HCT116 (cell line): ENCODE data around the gene C18orf54. TPM values are rescaled to one million over a fixed set of nuclear protein-coding genes. Genes with fewer than 3 reads are reported as not detected.

Experiments
- ATAC-seq: fragments of 200-7000 bp; cut with Tn5 transposase; 2 replicates; pipeline ENCODE4 v1.9.1; 2020; ENCODE audit warnings: mild to moderate bottlenecking, moderate library complexity
- BruUV-seq: library from RNA; stranded (reverse); fragments of 400-500 nt; replicated peaks from 2 replicates; lab custom pipeline; 2021; lab: Mats Ljungman, UMichigan
- CTCF ChIA-PET: fragments of 300-600 bp; sonication (Branson Sonifier 250); formaldehyde crosslinking; loops from one replicate; lab custom pipeline; 2021; ENCODE audit warnings: antibody characterized with exemption; lab: Charles Lee
- POLR2A ChIA-PET: fragments of 300-600, 350-600 bp; sonication (Branson Sonifier 250); formaldehyde crosslinking; loops from one replicate; lab custom pipeline; 2021; ENCODE audit warnings: antibody characterized with exemption; lab: Charles Lee
- RAD21 ChIA-PET, 2 experiments: fragments of 300-600 bp; sonication (Branson Sonifier 250); formaldehyde crosslinking; loops; one replicate each; lab custom pipeline; 2023; ENCODE audit warnings: low total read pairs in 2 of 2; ENCODE audit not compliant: uncharacterized antibody in 2 of 2, unreplicated experiment in 2 of 2, low non-redundant PET in 1 of 2; lab: Charles Lee
- DNase-seq: peaks from one replicate; pipeline ENCODE4 v3.0.0-alpha.2; 2010; ENCODE audit warnings: low read depth, low spot score
- H2AFZ ChIP-seq: fragments of 200-600 bp; shearing (Covaris generic), sonication (generic); 2 replicates; pipeline ENCODE4 v1.6.1; 2017; ENCODE audit warnings: low read depth, mixed run types, mixed read lengths, antibody characterized with exemption, low read length; ENCODE audit not compliant: poor library complexity, severe bottlenecking
- H3K27ac ChIP-seq: 2 replicates; pipeline ENCODE4 v1.5.1; 2012; ENCODE audit warnings: low read depth, low read length
- H3K27me3 ChIP-seq: fragments of 200-600 bp; sonication (generic); 2 replicates; pipeline ENCODE4 v1.6.1; 2016; ENCODE audit warnings: mixed run types, low read length, mixed read lengths; ENCODE audit not compliant: insufficient read depth
- H3K36me3 ChIP-seq, 2 experiments: fragments of 200-500 bp in 1 of 2; fragments of 200-600 bp in 1 of 2; sonication (Bioruptor generic) in 1 of 2; sonication (generic) in 1 of 2; 2 replicates each; pipeline versions ENCODE4 v1.5.1 to v1.6.1; 2014 to 2016; ENCODE audit warnings: low read length in 2 of 2, inconsistent platforms in 1 of 2, mixed read lengths in 1 of 2, mixed run types in 1 of 2; ENCODE audit not compliant: insufficient read depth in 2 of 2, control insufficient read depth in 1 of 2
- H3K4me1 ChIP-seq, 2 experiments: fragments of 200-600 bp in 1 of 2; sonication (generic) in 1 of 2; 2 replicates each; pipeline versions ENCODE4 v1.5.1 to v1.6.1; 2012 to 2017; ENCODE audit warnings: low read length in 2 of 2, inconsistent platforms in 1 of 2, mild to moderate bottlenecking in 1 of 2, mixed read lengths in 1 of 2, mixed run types in 1 of 2, moderate library complexity in 1 of 2; ENCODE audit not compliant: insufficient read depth in 2 of 2, control insufficient read depth in 1 of 2
- H3K4me2 ChIP-seq: fragments of 200-600 bp; sonication (generic); 2 replicates; pipeline ENCODE4 v1.6.1; 2017; ENCODE audit warnings: mixed run types, low read length, mixed read lengths
- H3K4me3 ChIP-seq, 2 experiments: fragments of 200-600 bp in 1 of 2; sonication (generic) in 1 of 2; replicated peaks in 1 of 2; 2 replicates each; pipeline ENCODE4 v1.5.1; 2011 to 2016; ENCODE audit warnings: low read length in 2 of 2, control low read depth in 1 of 2, low read depth in 1 of 2, mild to moderate bottlenecking in 1 of 2, mixed read lengths in 1 of 2, mixed run types in 1 of 2
- H3K79me2 ChIP-seq: fragments of 200-600 bp; sonication (generic); 2 replicates; pipeline ENCODE4 v1.6.1; 2017; ENCODE audit warnings: mild to moderate bottlenecking, mixed run types, low read length, moderate library complexity, mixed read lengths; ENCODE audit not compliant: insufficient read depth
- H3K9ac ChIP-seq: fragments of 200-600 bp; sonication (generic); 2 replicates; pipeline ENCODE4 v1.6.1; 2016; ENCODE audit warnings: low read length, mixed read lengths
- H3K9me2 ChIP-seq: fragments of 200-600 bp; sonication (generic), shearing (Covaris generic); 2 replicates; pipeline ENCODE4 v1.6.1; 2017; ENCODE audit warnings: mixed run types, mild to moderate bottlenecking, moderate library complexity; ENCODE audit not compliant: insufficient read depth
- H3K9me3 ChIP-seq, 2 experiments: fragments of 200-500 bp in 1 of 2; fragments of 200-600 bp in 1 of 2; sonication (Bioruptor generic) in 1 of 2; sonication (generic) in 1 of 2; 2 replicates each; pipeline ENCODE4 v1.6.1; 2014 to 2017; ENCODE audit warnings: low read length in 2 of 2, mixed read lengths in 2 of 2, inconsistent platforms in 1 of 2, low read depth in 1 of 2, mild to moderate bottlenecking in 1 of 2, mixed run types in 1 of 2, moderate library complexity in 1 of 2; ENCODE audit not compliant: control insufficient read depth in 1 of 2, insufficient read depth in 1 of 2
- H4K20me1 ChIP-seq: fragments of 200-600 bp; sonication (generic), shearing (Covaris generic); 2 replicates; pipeline ENCODE4 v1.6.1; 2017; ENCODE audit warnings: mixed run types, mild to moderate bottlenecking, moderate library complexity; ENCODE audit not compliant: insufficient read depth
- ATF3 ChIP-seq: IDR thresholded peaks from 2 replicates; pipeline ENCODE4 v1.6.1; 2012
- CBX3 ChIP-seq: IDR thresholded peaks from 2 replicates; pipeline ENCODE4 v1.6.1; 2012; ENCODE audit warnings: low read depth
- CTCF ChIP-seq, 3 experiments: fragments of 200-600 bp in 1 of 3; sonication (generic) in 1 of 3; IDR thresholded peaks in 2 of 3; conservative IDR thresholded peaks in 1 of 3; 2 replicates each; pipeline ENCODE4 v1.5.1; 2012 to 2017; ENCODE audit warnings: low read depth in 2 of 3, low read length in 2 of 3, antibody characterized with exemption in 1 of 3, borderline replicate concordance in 1 of 3, control low read depth in 1 of 3, mild to moderate bottlenecking in 1 of 3, mixed read lengths in 1 of 3, mixed run types in 1 of 3, moderate library complexity in 1 of 3; ENCODE audit not compliant: insufficient read depth in 1 of 3
- EGR1 ChIP-seq: IDR thresholded peaks from 2 replicates; pipeline ENCODE4 v1.6.1; 2012; ENCODE audit warnings: low read depth
- ELF1 ChIP-seq: IDR thresholded peaks from 2 replicates; pipeline ENCODE4 v1.6.1; 2012; ENCODE audit warnings: low read depth, borderline replicate concordance
- EZH2 ChIP-seq: fragments of 200-600 bp; sonication (generic); IDR thresholded peaks from 2 replicates; pipeline ENCODE4 v1.6.1; 2017; ENCODE audit warnings: antibody characterized with exemption, mixed run types
- EZH2phosphoT487 ChIP-seq: fragments of 200-600 bp; IDR thresholded peaks from 2 replicates; pipeline ENCODE4 v1.6.1; 2018; ENCODE audit warnings: antibody characterized with exemption, borderline replicate concordance
- JUND ChIP-seq: IDR thresholded peaks from 2 replicates; pipeline ENCODE4 v1.6.1; 2012
- MAX ChIP-seq: IDR thresholded peaks from 2 replicates; pipeline ENCODE4 v1.6.1; 2012
- POLR2A ChIP-seq: IDR thresholded peaks from 2 replicates; pipeline ENCODE4 v1.7.0; 2011; ENCODE audit warnings: borderline replicate concordance; ENCODE audit not compliant: insufficient read depth, insufficient read length; ENCODE audit errors: extremely low read depth
- POLR2AphosphoS5 ChIP-seq: IDR thresholded peaks from 2 replicates; pipeline ENCODE4 v1.6.1; 2011; ENCODE audit warnings: mild to moderate bottlenecking, low read depth, low read length, moderate library complexity
- REST ChIP-seq: IDR thresholded peaks from 2 replicates; pipeline ENCODE4 v1.6.1; 2012; ENCODE audit warnings: low read depth
- SIN3A ChIP-seq: IDR thresholded peaks from 2 replicates; pipeline ENCODE4 v1.6.1; 2012; ENCODE audit warnings: low read depth
- ZBTB33 ChIP-seq: IDR thresholded peaks from 2 replicates; pipeline ENCODE4 v1.6.1; 2011; ENCODE audit warnings: mild to moderate bottlenecking, low read length, moderate library complexity; ENCODE audit not compliant: insufficient replicate concordance; ENCODE audit errors: extremely low read depth
- ZFX ChIP-seq: fragments of 450-650 bp; IDR thresholded peaks from 2 replicates; pipeline ENCODE4 v1.6.1; 2017
- ZNF274 ChIP-seq: fragments of 200-500 bp; sonication (Bioruptor generic); IDR thresholded peaks from 2 replicates; pipeline ENCODE4 v1.6.1; 2014; ENCODE audit warnings: mild to moderate bottlenecking, low read depth, low read length, inconsistent platforms
- intact Hi-C: fragments of 100-400 bp; cut with micrococcal nuclease; formaldehyde crosslinking; loops from 2 replicates; pipeline ENCODE4 v1.10.0; 2022
- total RNA-seq: library from RNA; stranded (reverse); gene quantifications from one replicate; pipeline ENCODE4 v1.2.1, GENCODE V29; 2021; ENCODE audit not compliant: unreplicated experiment

The C18orf54 gene
- total RNA-seq, 1 experiment from 2014 or later = 10.0 TPM

- Histone ChIP-seq H3K9ac (peak overlapping the region; percentile 78), H3K9me3 (no peaks in the 10 kb centered on the region), H4K20me1 (no peaks in the 10 kb centered on the region), H3K4me1 (peaks cover 0 to 14% of the 10 kb centered on the region in 2 experiments; a peak in 2 of 4 replicates), H3K4me2 (peak overlapping the region; percentile 78), H3K79me2 (0 out of 2 replicates have a peak, but pooled peaks cover 2% of the 10 kb centered on the region), H3K4me3 (peak overlapping the region; percentile 66 to 93), H3K9me2 (no peaks in the 10 kb centered on the region), H3K27me3 (no peaks in the 10 kb centered on the region), H3K36me3 (peaks cover 0 to 10% of the 10 kb centered on the region in 2 experiments; a peak in 1 of 4 replicates), H3K27ac (peak overlapping the region; percentile 70), H2AFZ (peak overlapping the region; percentile 67)
- ChIA-PET RAD21 (no interaction called here), CTCF (interaction anchor here (0.9 to 1.6 kb wide), 2 partner anchors 8 to 34 kb away, joined by 3 to 9 read pairs; no protein-coding TSS in a partner anchor), POLR2A (no interaction called here)
- TF ChIP-seq ZNF274 = no peak
- TF ChIP-seq ZBTB33 = no peak
- TF ChIP-seq EZH2phosphoT487 = no peak
- no peak for TF ChIP-seq MAX
- TF ChIP-seq ZFX = no peak
- no peak for TF ChIP-seq ELF1
- TF ChIP-seq EZH2 = no peak
- no peak for TF ChIP-seq ATF3
- TF ChIP-seq CBX3 = no peak
- TF ChIP-seq CTCF (IDR thresholded peaks at IDR 0.05 in 2 of 3, conservative IDR thresholded peaks at IDR 0.05 in 1 of 3; ENCODE audit: borderline replicate concordance in 1 of 3, insufficient read depth in 1 of 3, low read depth in 2 of 3, low read length in 2 of 3) = no peak
- TF ChIP-seq POLR2A = no peak
- TF ChIP-seq JUND = no peak
- TF ChIP-seq EGR1 = no peak
- no peak for TF ChIP-seq POLR2AphosphoS5
- TF ChIP-seq REST = no peak
- no peak for TF ChIP-seq SIN3A
- ATAC-seq (peak; percentile 34), DNase-seq (no peak)
- intact Hi-C loops = no loop called here
- BruUV-seq = TSS peak; percentile 58
Measured at GRCh38 chr18:54358495-54359040, 862 bp downstream of the C18orf54 start.
